ENCODE measurements around the gene CAT.
A peak's percentile ranks its signal among the peaks of the same experiment; 100 is the strongest.

CAT gene

DNA sequence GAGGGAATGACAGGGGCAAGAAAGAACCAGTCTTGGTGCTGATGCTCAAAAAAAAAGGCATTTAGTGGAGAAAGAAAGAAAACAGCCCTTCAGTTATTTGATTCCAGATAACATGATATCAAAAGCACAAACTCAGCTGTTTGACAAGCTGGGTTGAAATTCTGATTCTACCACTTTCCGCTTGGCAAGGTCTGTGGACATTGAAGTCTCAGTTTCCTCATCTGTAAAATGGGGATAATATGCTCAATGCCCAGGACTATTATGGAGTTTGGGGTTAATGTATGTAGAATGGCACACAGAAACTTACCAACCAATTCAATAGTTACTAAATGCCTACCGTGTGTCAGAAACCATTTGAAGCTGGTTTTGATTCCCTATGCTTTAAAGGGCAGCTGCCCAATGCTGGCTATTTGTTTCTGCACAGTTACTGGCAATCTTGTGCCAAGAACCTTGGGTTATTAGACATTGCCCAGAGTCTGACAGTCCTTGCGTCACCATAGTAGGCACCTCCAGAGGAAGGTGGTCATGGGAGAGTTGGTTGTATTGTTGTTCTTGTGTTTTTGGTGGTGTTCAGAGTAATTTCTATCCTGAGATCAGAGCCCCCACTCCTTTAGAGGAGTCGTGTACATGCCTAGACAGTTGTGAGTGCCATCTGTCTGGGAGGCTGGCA, 55.3 kb downstream of the CAT start:
- Histone ChIP-seq H2AK5ac (ENCODE audit: low read depth, low read length) (no peak overlapping the region), H3K36me3 (replicated peaks in 1 of 2; ENCODE audit: control insufficient read depth in 2 of 2, insufficient read depth in 2 of 2, low read length in 2 of 2) (no peaks in the 10 kb centered on the region), H3K18ac (ENCODE audit: low read length) (no peak overlapping the region), H4K91ac (ENCODE audit: low read depth, low read length, poor library complexity) (no peak overlapping the region), H3K4me2 (ENCODE audit: insufficient read depth, low read length, poor library complexity, severe bottlenecking) (no peak overlapping the region), H2BK15ac (ENCODE audit: low read length) (no peak overlapping the region), H2BK12ac (ENCODE audit: low read length) (no peak overlapping the region), H3K4me1 (ENCODE audit: control insufficient read depth in 2 of 2, insufficient read depth in 1 of 2, low read depth in 1 of 2, low read length in 2 of 2) (peaks cover 0 to 7% of the 10 kb centered on the region in 2 donors), H3K27ac (replicated peaks; ENCODE audit: low read length) (no peak overlapping the region), H3K9me3 (replicated peaks in 1 of 2; ENCODE audit: control insufficient read depth in 2 of 2, insufficient read depth in 1 of 2, low read depth in 1 of 2, low read length in 2 of 2) (no peaks in the 10 kb centered on the region), H3K23ac (ENCODE audit: low read depth, low read length, poor library complexity) (no peak overlapping the region), H2BK120ac (ENCODE audit: low read depth, low read length) (no peak overlapping the region), H3K4me3 (ENCODE audit: low read length in 2 of 2) (no peak overlapping the region), H3K4ac (ENCODE audit: low read length) (no peak overlapping the region), H3K79me1 (ENCODE audit: low read depth, low read length) (no peaks in the 10 kb centered on the region), H2AFZ (ENCODE audit: low read length) (no peak overlapping the region), H3K9ac (ENCODE audit: low read depth, low read length, poor library complexity) (no peak overlapping the region), H4K8ac (ENCODE audit: low read depth, low read length) (no peak overlapping the region), H2BK5ac (ENCODE audit: low read length) (no peak overlapping the region), H3K27me3 (ENCODE audit: control insufficient read depth in 3 of 3, insufficient read depth in 3 of 3, low read depth in 1 of 3, low read length in 3 of 3) (peaks cover 0 to 7% (median 0%) of the 10 kb centered on the region in 3 experiments), H3K14ac (ENCODE audit: low read length) (no peak overlapping the region)
- DNase-seq (ENCODE audit: low spot score) = no peak
- no CpG with 5 or more reads among the region's 4 CpGs for WGBS, 2 donors (ENCODE audit: extremely low coverage in 2 of 2, insufficient read length in 2 of 2, insufficient replicate concordance in 1 of 2)

DNA sequence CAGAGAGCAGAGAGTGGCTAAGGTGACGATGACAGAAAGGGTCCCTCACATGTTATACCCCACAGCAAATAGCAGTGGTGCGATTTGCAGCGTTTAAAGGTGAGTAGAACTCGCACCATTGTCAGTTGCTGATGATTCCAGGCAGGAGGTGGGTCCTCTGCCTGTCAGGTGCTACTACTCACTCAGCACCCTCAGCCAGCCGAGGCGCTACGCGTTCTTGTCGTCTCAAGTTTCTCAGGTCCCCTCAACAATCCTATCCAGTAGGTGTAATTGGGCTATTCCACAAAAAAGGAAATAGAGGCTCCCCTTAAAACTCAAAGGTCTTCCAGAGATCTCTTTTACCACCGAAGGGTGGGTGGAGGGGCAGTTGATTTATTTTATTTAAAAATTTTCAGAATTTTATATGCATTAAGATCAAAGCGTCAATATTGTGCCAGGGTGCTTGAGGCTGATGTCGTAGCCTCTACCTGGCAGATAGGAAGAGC, 56.5 kb downstream of the CAT start:
- no peak for DNase-seq (ENCODE audit: low spot score)
- no CpG with 5 or more reads among the region's 12 CpGs for WGBS, 2 donors (ENCODE audit: extremely low coverage in 2 of 2, insufficient read length in 2 of 2, insufficient replicate concordance in 1 of 2)
- H3K79me1 ChIP-seq (ENCODE audit: low read depth, low read length) = no peaks in the 10 kb centered on the region

DNA sequence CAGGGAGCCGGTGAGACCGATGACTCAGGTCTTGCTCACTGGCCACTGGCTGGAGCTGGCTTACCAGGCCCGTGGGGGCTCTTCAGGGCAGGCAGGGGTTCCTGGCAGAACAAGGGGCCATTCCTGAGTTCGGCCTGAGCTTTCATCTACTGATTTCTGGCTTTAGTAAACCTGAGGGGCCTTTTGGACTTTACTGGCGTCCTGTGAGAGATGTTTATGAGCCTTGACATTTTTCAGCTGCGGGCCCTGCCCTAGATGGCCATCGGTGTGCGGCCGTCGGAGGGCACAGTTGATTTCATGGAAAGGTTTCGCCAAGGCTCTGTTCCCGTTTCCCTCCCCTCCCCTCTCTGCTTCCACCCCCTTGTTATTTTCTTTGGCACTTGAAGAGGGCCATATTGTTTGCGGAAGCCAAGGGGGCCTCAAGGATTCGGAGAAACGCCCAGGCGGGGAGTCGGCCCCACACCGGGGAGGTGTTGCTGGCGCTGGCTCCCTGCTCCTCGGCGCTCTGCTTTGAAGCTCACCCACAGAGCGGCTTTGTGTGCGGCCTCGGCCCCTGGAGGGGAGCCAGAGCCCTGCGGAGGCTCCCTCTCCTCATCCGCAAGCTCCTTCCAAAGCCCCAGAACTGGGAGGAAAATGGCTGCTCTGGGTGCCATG, 57.1 kb downstream of the CAT start:
- no peak overlapping the region for H2BK120ac ChIP-seq (ENCODE audit: low read depth, low read length)
- H3K4me3 ChIP-seq (ENCODE audit: low read length in 2 of 2) = no peak overlapping the region
- no peak overlapping the region for H3K4me2 ChIP-seq (ENCODE audit: insufficient read depth, low read length, poor library complexity, severe bottlenecking)
- H3K27ac ChIP-seq (replicated peaks; ENCODE audit: low read length) = no peak overlapping the region
- peak overlapping the region; percentile 2 for H2BK5ac ChIP-seq (ENCODE audit: low read length)
- DNase-seq (ENCODE audit: low spot score) = no peak
- no peak overlapping the region for H4K91ac ChIP-seq (ENCODE audit: low read depth, low read length, poor library complexity)
- H3K79me1 ChIP-seq (ENCODE audit: low read depth, low read length) = no peaks in the 10 kb centered on the region
- H3K4ac ChIP-seq (ENCODE audit: low read length) = no peak overlapping the region
- no peaks in the 10 kb centered on the region for H3K36me3 ChIP-seq (replicated peaks in 1 of 2; ENCODE audit: control insufficient read depth in 2 of 2, insufficient read depth in 2 of 2, low read length in 2 of 2)
- no peak overlapping the region for H2AK5ac ChIP-seq (ENCODE audit: low read depth, low read length)
- H3K14ac ChIP-seq (ENCODE audit: low read length) = no peak overlapping the region
- H4K8ac ChIP-seq (ENCODE audit: low read depth, low read length) = no peak overlapping the region
- no peak overlapping the region for H3K18ac ChIP-seq (ENCODE audit: low read length)
- H3K9ac ChIP-seq (ENCODE audit: low read depth, low read length, poor library complexity) = no peak overlapping the region
- peaks cover 0 to 7% (median 0%) of the 10 kb centered on the region in 3 experiments for H3K27me3 ChIP-seq (ENCODE audit: control insufficient read depth in 3 of 3, insufficient read depth in 3 of 3, low read depth in 1 of 3, low read length in 3 of 3)
- WGBS, 2 donors (ENCODE audit: extremely low coverage in 2 of 2, insufficient read length in 2 of 2, insufficient replicate concordance in 1 of 2) = no CpG with 5 or more reads among the region's 26 CpGs
- H2BK15ac ChIP-seq (ENCODE audit: low read length) = no peak overlapping the region
- no peak overlapping the region for H2AFZ ChIP-seq (ENCODE audit: low read length)
- H3K4me1 ChIP-seq (ENCODE audit: control insufficient read depth in 2 of 2, insufficient read depth in 1 of 2, low read depth in 1 of 2, low read length in 2 of 2) = peaks cover 0 to under 1% of the 10 kb centered on the region in 2 donors
- H2BK12ac ChIP-seq (ENCODE audit: low read length) = no peak overlapping the region
- no peaks in the 10 kb centered on the region for H3K9me3 ChIP-seq (replicated peaks in 1 of 2; ENCODE audit: control insufficient read depth in 2 of 2, insufficient read depth in 1 of 2, low read depth in 1 of 2, low read length in 2 of 2)
- H3K23ac ChIP-seq (ENCODE audit: low read depth, low read length, poor library complexity) = no peak overlapping the region

More for the DNA sequence above, 56.5 kb downstream of the CAT start:
- Histone ChIP-seq H3K4me2 (ENCODE audit: insufficient read depth, low read length, poor library complexity, severe bottlenecking) (no peak overlapping the region), H4K8ac (ENCODE audit: low read depth, low read length) (no peak overlapping the region), H3K27ac (replicated peaks; ENCODE audit: low read length) (no peak overlapping the region), H2AK5ac (ENCODE audit: low read depth, low read length) (no peak overlapping the region), H3K23ac (ENCODE audit: low read depth, low read length, poor library complexity) (no peak overlapping the region), H3K4me1 (ENCODE audit: control insufficient read depth in 2 of 2, insufficient read depth in 1 of 2, low read depth in 1 of 2, low read length in 2 of 2) (peaks cover 0 to 6% of the 10 kb centered on the region in 2 donors), H4K91ac (ENCODE audit: low read depth, low read length, poor library complexity) (no peak overlapping the region), H2BK120ac (ENCODE audit: low read depth, low read length) (no peak overlapping the region), H3K18ac (ENCODE audit: low read length) (no peak overlapping the region), H3K14ac (ENCODE audit: low read length) (no peak overlapping the region), H2BK5ac (ENCODE audit: low read length) (no peak overlapping the region), H3K36me3 (replicated peaks in 1 of 2; ENCODE audit: control insufficient read depth in 2 of 2, insufficient read depth in 2 of 2, low read length in 2 of 2) (no peaks in the 10 kb centered on the region), H3K27me3 (ENCODE audit: control insufficient read depth in 3 of 3, insufficient read depth in 3 of 3, low read depth in 1 of 3, low read length in 3 of 3) (peaks cover 0 to 7% (median 0%) of the 10 kb centered on the region in 3 experiments), H3K9me3 (replicated peaks in 1 of 2; ENCODE audit: control insufficient read depth in 2 of 2, insufficient read depth in 1 of 2, low read depth in 1 of 2, low read length in 2 of 2) (no peaks in the 10 kb centered on the region), H2BK12ac (ENCODE audit: low read length) (no peak overlapping the region), H3K9ac (ENCODE audit: low read depth, low read length, poor library complexity) (no peak overlapping the region), H2AFZ (ENCODE audit: low read length) (no peak overlapping the region), H3K4me3 (ENCODE audit: low read length in 2 of 2) (no peak overlapping the region), H3K4ac (ENCODE audit: low read length) (no peak overlapping the region), H2BK15ac (ENCODE audit: low read length) (no peak overlapping the region)

- Histone ChIP-seq H3K4me3 (ENCODE audit: low read length in 2 of 2) (no peak overlapping the region), H3K18ac (ENCODE audit: low read length) (no peak overlapping the region), H3K14ac (ENCODE audit: low read length) (no peak overlapping the region), H3K27me3 (ENCODE audit: control insufficient read depth in 3 of 3, insufficient read depth in 3 of 3, low read depth in 1 of 3, low read length in 3 of 3) (peaks cover 0 to 4% (median 0%) of the 10 kb centered on the region in 3 experiments), H3K9me3 (replicated peaks in 1 of 2; ENCODE audit: control insufficient read depth in 2 of 2, insufficient read depth in 1 of 2, low read depth in 1 of 2, low read length in 2 of 2) (no peaks in the 10 kb centered on the region), H3K4me2 (ENCODE audit: insufficient read depth, low read length, poor library complexity, severe bottlenecking) (no peak overlapping the region), H3K4me1 (ENCODE audit: control insufficient read depth in 2 of 2, insufficient read depth in 1 of 2, low read depth in 1 of 2, low read length in 2 of 2) (peaks cover 4 to 8% of the 10 kb centered on the region in 2 donors), H3K4ac (ENCODE audit: low read length) (no peak overlapping the region), H4K91ac (ENCODE audit: low read depth, low read length, poor library complexity) (no peak overlapping the region), H2BK12ac (ENCODE audit: low read length) (no peak overlapping the region), H2AK5ac (ENCODE audit: low read depth, low read length) (no peak overlapping the region), H4K8ac (ENCODE audit: low read depth, low read length) (no peak overlapping the region), H3K27ac (replicated peaks; ENCODE audit: low read length) (no peak overlapping the region), H2AFZ (ENCODE audit: low read length) (no peak overlapping the region), H2BK15ac (ENCODE audit: low read length) (no peak overlapping the region), H3K9ac (ENCODE audit: low read depth, low read length, poor library complexity) (no peak overlapping the region), H3K79me1 (ENCODE audit: low read depth, low read length) (no peaks in the 10 kb centered on the region), H2BK120ac (ENCODE audit: low read depth, low read length) (no peak overlapping the region), H3K23ac (ENCODE audit: low read depth, low read length, poor library complexity) (no peak overlapping the region), H2BK5ac (ENCODE audit: low read length) (no peak overlapping the region), H3K36me3 (replicated peaks in 1 of 2; ENCODE audit: control insufficient read depth in 2 of 2, insufficient read depth in 2 of 2, low read length in 2 of 2) (no peaks in the 10 kb centered on the region)
- WGBS, 2 donors (ENCODE audit: extremely low coverage in 2 of 2, insufficient read length in 2 of 2, insufficient replicate concordance in 1 of 2) = no CpG with 5 or more reads among the region's 3 CpGs
- no peak for DNase-seq (ENCODE audit: low spot score)
These were observed 61.2 kb downstream of the CAT start for GRCh38 chr11:34499719-34500500.
